Panc1 (cell line): ENCODE results near the gene CEP126.

Experiments used
- CTCF ChIP-seq: fragments of 450-650 bp; IDR thresholded peaks from 2 replicates; pipeline ENCODE4 v1.5.1; 2017; ENCODE audit warnings: mild to moderate bottlenecking
- POLR2AphosphoS5 ChIP-seq: IDR thresholded peaks from 2 replicates; pipeline ENCODE4 v1.6.1; 2012; ENCODE audit warnings: mild to moderate bottlenecking, low read depth, low read length, moderate library complexity
- REST ChIP-seq, 2 experiments: IDR thresholded peaks; 2 replicates each; pipeline ENCODE4 v1.6.1; 2011 to 2012; ENCODE audit warnings: low read depth in 2 of 2, control low read depth in 1 of 2, low read length in 1 of 2, mild to moderate bottlenecking in 1 of 2, moderate library complexity in 1 of 2; ENCODE audit not compliant: insufficient read depth in 1 of 2
- SIN3A ChIP-seq: IDR thresholded peaks from 2 replicates; pipeline ENCODE4 v1.6.1; 2012; ENCODE audit warnings: low read depth, mild to moderate bottlenecking, low read length, moderate library complexity, borderline replicate concordance; ENCODE audit not compliant: insufficient read depth

GRCh38 chr11:101907815-101908214, 7.0 kb upstream of the CEP126 start:
- TF ChIP-seq CTCF (no peak), POLR2AphosphoS5 (no peak), REST (IDR thresholded peaks at IDR 0.05; ENCODE audit: insufficient read depth in 1 of 2, low read depth in 2 of 2, low read length in 1 of 2) (no peak), SIN3A (no peak)
